NCI-H774 (cell line): ENCODE data around the gene RPL9.
"Not testable (repeated sequence)": the region's sequence is repeated elsewhere in the genome, so short reads cannot be mapped to it uniquely, and the experiment has no call there.

ENCODE experiments used
- DNase-seq: peaks from one replicate; lab custom pipeline; 2025; lab: John Stamatoyannopoulos, UW

RPL9 gene

GRCh38 chr4:39466747-39467146 lies 8.0 kb upstream of the RPL9 start:
- DNase-seq = no peak

DNA sequence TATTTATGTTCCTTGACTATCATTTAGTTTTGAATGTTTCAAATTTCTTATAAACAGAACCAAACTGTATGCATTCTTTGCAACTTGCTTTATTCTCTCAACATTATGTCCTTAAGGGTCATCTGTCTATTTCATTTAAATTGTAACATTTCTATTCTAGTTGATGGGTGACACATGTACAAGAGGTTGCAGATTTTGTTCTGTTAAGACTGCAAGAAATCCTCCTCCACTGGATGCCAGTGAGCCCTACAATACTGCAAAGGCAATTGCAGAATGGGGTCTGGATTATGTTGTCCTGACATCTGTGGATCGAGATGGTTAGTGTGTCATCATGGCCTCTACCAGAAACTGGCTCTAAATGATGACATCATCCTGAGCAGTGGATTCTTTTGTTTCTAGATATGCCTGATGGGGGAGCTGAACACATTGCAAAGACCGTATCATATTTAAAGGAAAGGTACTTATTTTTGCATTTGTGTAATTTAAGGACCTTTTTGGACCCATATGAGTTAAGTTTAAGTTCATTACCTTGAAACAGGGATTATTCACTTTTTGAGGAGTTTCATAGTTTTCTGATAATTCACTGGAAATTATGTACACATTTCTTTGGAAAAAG lies 6.3 kb upstream of the RPL9 start:
- DNase-seq = no peak

- DNase-seq = not testable (repeated sequence)
Observed at GRCh38 chr4:39458161-39458504, 589 bp downstream of the RPL9 start.

DNA sequence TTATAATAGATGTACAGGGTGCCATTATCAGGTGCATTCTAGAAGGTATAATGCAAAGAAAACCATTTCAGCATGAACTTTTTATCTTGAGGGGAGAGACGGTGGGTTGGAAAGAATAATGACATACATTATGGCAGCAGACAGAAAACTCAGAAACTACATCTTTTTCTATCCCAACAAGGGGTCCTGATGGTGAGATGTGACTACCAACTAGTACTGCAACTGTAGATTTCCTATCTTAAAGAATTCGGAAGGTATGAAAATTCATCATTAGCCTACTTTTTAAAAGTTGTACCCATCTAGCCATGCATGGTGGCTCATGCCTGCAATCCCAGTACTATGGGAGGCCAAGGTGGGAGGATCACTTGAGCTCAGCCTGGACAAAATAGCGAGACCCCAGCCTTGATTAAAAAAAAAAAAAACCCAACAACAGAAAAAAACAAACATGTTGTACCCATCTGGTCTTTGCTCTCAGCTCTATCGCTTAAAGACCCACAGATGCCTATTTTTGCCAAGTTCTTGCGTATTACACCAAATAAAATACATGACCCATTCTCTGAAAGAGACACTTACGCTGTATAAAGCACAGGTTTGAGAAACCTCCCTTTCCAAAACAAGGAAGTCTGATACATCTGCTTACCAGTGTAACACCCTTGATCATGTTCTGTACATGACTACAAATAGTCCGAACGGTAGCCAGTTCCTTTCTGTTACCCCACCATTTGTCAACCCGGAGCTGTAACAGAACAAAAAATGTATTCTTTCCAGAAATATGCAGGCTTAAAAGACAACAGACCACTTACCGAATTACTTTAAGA lies 1.6 kb downstream of the RPL9 start:
- no peak for DNase-seq

DNA sequence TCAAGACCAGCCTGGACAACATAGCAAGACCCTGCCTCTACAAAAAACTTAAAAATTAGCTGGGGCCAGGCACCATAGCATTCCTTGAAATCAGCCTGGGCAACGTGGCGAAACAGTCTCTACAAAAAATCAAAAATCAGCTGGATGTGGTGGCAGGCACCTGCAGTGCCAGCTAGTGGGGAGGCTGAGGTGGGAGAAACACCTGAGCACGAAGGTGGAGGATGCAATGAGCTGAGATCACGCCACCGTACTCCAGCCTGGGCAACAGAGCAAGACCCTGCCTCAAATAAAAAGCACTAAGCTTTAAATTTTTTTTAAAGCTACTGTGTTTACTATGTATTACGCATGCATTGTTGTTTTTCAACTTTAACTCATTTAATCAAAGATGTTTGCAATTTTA lies 3.2 kb downstream of the RPL9 start:
- no peak for DNase-seq

DNA sequence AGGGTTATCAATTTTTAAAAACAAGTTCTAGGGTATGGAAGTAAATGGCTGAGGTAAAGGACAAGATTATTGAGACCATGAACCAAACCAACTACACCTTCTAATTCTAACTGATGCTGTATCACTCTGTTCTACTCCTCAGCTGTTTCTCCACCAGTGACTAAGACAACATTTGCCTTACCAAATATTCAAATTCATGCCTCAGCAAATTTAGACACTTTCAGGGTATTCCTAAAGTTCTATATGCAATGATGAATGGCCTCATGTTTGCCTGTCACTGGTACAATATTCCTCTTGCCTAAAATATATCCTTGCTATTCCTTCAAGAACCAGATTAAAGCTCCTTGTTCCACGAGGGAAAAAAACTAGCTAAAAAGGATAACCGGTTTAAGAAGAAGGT lies 5.0 kb downstream of the RPL9 start:
- DNase-seq = no peak

DNA sequence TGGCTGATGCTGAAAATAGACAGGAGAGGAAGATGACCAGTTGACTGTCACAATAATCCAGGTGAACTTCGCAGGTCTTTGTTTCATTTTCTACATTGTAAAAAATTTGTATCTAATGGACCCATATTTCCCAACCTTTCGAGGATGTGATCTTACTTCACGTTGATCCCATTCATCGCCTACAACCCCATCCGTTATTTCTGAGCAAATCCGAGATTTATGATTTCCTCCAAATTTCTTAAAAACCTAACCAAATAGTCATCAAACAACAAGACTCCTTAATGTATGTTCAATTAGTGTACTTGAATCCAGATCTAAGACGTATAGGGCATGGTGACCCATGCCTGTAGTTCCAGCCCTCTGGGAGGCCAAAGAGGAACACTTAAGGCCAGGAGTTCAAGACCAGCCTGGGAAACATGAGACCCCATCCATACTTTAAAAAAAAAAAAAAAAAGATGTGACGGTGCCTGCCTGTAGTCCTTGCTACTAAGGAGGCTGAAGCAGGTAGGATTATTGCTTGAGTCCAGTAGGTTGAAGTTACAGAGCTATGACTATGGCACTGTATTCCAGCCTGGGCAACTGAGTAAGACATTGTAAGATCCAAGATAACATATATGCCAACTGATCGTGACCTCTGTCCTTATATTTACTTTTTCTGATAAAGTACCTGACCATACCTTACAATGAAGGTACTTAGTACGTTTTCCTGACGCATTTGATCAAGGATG lies 5.7 kb downstream of the RPL9 start:
- no peak for DNase-seq

GRCh38 chr4:39452153-39452859 lies 6.4 kb downstream of the RPL9 start:
- no peak for DNase-seq

DNA sequence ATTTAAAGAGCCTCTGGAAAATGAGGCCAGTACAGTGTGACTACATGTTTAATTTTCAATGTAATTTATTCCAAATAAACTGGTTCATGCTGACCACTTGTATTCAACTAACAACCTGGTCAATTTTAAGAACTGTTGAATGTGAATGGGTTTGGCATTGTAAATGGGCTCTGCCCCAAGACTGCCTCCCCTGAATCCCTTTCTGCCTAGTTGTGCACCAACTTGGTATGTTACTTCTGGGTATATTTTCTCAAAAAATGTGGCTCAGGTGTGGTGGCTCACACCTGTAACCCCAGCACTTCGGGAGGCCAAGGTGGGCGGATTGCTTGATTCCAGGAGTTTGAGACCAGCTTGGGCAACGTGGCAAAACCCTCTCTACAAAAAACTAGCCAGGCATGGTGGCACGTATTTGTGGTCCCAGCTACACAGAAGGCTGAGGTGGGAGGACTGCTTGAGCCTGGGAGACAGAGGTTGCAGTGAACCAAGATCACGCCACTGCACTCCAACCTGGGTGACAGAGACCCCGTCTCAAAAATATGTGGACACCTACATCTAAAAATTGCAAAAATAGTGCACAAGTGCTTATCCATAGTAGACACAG lies 7.2 kb downstream of the RPL9 start:
- no peak for DNase-seq

DNA sequence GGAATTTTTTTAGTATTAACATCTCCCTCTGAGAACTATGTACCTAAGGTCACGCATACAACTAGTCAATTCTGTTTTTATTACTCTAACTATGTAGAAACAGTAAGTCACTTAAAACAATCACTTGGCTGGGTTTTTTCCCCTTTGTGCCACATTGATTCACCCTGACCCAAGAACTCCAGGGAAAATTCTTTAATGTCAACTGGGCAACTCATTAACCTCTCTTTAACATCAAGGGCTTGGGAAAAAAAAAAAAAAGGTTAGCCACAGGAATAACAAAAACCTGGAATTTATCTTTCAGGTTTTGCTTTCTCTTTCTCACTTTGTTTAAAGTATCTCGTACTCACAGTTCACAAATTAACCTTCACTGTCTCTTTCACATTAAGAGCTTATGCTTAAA lies 8.1 kb downstream of the RPL9 start:
- no peak for DNase-seq

DNA sequence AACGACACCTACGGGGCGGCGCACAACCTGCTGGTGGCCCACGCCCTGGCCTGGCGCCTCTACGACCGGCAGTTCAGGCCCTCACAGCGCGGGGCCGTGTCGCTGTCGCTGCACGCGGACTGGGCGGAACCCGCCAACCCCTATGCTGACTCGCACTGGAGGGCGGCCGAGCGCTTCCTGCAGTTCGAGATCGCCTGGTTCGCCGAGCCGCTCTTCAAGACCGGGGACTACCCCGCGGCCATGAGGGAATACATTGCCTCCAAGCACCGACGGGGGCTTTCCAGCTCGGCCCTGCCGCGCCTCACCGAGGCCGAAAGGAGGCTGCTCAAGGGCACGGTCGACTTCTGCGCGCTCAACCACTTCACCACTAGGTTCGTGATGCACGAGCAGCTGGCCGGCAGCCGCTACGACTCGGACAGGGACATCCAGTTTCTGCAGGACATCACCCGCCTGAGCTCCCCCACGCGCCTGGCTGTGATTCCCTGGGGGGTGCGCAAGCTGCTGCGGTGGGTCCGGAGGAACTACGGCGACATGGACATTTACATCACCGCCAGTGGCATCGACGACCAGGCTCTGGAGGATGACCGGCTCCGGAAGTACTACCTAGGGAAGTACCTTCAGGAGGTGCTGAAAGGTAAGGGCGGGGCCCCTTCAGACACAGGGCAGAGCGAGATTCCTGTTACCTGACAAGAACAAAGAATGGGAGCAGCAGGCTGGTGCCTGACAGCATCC lies 11.7 kb downstream of the RPL9 start:
- no peak for DNase-seq

DNA sequence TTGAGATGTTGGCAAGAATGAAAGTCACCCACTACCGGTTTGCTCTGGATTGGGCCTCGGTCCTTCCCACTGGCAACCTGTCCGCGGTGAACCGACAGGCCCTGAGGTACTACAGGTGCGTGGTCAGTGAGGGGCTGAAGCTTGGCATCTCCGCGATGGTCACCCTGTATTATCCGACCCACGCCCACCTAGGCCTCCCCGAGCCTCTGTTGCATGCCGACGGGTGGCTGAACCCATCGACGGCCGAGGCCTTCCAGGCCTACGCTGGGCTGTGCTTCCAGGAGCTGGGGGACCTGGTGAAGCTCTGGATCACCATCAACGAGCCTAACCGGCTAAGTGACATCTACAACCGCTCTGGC lies 12.3 kb downstream of the RPL9 start:
- DNase-seq = no peak

- DNase-seq = no peak
Observed at GRCh38 chr4:39442998-39443397, 15.7 kb downstream of the RPL9 start.

GRCh38 chr4:39441593-39441992 lies 17.1 kb downstream of the RPL9 start:
- no peak for DNase-seq

DNA sequence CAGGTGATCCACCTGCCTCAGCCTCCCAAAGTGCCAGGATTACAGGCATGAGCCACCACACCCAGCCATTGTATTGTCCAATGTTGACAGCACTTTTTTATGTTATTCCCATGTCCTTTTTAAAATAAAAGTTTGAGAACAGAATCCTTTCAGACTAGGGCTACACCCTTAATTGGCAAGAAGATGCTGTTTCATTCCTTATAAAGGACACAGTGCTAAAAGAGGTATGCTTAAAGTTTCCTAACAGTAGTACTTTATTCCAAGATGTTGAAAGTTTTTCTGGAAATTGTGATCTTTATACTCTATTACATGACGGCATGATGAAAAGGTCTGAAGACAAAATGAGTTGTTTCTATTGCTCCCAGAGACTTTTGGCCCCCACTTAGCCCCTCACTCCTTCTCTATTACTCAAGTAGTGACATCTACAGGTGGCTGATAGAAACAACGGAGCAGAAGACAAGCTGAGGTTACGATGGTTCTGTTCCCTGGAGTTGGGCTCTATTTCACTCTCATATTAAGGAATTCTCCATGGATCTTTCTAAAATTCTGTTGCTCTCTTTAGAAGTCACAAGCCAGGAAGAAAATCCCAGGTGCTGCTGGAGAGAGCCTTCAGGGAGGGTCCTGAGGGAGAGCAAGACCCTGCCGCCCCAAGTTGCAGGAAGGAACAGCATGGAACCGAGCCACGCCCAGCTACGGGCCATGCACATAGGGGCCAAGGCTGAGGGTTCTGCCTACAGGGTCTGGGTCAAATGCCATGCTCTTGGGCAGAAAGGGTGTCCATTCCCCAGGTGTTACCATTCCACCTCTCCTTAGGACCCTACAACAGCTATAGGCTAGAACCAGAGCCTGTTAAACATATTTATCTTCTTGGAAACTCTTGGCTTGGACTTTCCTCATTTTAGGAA lies 22.8 kb downstream of the RPL9 start:
- no peak for DNase-seq

DNA sequence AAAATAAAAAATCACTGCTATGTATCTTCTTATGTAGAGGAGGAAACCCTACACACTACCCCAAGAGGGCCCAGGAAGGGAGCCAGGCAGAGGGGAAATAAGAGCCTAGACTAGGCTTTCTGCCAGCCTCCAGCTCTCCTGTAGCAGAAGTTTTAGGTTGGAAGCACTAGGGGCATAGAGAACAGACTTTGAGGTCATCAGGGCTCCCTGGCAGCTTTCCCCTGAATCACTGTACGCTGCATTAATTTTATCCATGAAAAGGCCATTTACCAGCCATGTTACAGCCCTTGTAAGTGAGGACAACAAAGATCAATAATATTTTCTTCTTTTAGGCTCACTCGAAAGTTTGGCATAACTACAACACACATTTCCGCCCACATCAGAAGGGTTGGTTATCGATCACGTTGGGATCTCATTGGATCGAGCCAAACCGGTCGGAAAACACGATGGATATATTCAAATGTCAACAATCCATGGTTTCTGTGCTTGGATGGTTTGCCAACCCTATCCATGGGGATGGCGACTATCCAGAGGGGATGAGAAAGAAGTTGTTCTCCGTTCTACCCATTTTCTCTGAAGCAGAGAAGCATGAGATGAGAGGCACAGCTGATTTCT lies 24.7 kb downstream of the RPL9 start:
- DNase-seq = no peak

DNA sequence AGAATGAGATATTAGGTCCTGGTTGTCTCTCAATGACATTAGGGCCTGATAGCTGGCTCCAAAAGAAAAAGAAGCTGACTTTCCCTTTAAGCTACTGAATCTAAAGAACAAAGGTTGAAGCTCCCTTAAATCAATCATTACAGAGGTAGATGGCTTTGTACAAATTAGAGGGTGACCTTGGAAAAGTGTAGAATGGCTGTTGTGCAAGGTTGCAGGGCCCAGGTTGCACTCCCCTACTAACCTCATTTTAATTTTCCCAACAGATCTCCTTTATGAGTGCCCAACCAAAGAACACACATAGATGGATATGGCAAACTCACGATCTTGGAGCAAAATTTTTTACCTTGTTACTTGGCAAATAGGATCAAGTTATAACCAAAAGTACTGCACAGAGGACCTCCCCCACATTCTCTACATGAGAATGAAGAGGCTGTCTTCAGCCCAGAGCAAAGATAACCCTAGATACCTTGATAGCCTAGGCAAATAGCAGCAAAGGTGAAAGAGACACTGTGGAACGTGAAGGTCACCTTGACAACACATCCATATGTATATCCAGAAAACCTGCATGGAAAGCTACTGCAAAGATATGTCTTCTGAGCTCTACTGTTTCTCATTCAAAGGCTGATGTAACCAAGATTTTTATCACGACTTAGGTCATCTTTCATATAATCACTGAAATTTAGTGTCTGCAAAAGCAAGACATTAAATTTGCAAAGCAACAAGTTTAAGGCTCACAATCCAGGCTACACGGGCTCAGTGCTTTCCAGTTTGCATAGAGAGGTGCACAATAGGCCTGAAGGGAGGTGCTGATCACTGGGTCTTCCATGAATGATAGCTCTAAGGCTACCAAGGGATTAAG lies 29.0 kb downstream of the RPL9 start:
- no peak for DNase-seq

DNA sequence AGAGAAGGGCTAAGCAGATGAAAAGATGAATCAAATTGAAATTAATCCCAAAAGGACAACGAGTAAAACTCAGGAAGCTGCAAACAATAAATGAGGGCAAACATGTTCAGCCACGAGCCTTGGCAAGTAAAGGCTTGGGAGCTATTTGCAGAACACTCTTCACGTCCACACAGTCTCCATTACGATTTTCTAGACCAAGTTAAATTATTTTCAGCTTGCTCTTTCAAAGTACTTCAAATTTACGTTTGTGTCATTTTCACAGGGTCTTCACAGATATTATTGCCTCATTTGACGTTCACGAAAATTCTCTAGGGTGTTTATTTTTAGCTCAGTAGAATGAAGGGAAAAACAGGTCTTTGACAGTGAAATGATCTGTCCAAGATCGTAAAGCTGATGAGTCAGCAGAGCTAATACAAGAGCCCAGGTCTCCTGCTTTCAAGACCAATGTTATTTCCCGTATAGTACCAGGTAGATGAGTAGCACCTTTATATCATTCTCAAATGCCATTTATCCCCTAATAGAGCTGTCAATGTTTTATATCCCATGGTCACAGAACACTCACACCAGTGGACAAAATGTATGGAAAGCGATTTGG lies 31.1 kb downstream of the RPL9 start:
- DNase-seq = no peak

- no peak for DNase-seq
Observed at GRCh38 chr4:39426728-39427127, 32.0 kb downstream of the RPL9 start.
